Measurements from ENCODE around the gene SLC1A1.

Gene SLC1A1

GRCh38 chr9:4559261-4560182 lies 69.3 kb downstream of the SLC1A1 start:
- no peak for TF ChIP-seq ZFX (IDR thresholded peaks at IDR 0.05)
- TF ChIP-seq CTCF (conservative IDR thresholded peaks at IDR 0.05) = no peak
- no peak overlapping the region for H3K27ac ChIP-seq

GRCh38 chr9:4563105-4563504 lies 72.8 kb downstream of the SLC1A1 start:
- H3K27ac ChIP-seq = no peak overlapping the region
- no peak for TF ChIP-seq CTCF (conservative IDR thresholded peaks at IDR 0.05)
- no peak for TF ChIP-seq ZFX (IDR thresholded peaks at IDR 0.05)

GRCh38 chr9:4566806-4567205 lies 76.5 kb downstream of the SLC1A1 start:
- TF ChIP-seq CTCF (conservative IDR thresholded peaks at IDR 0.05) = no peak
- no peak for TF ChIP-seq ZFX (IDR thresholded peaks at IDR 0.05)
- H3K27ac ChIP-seq = no peak overlapping the region

- TF ChIP-seq CTCF (conservative IDR thresholded peaks at IDR 0.05) (no peak), ZFX (IDR thresholded peaks at IDR 0.05) (no peak)
- no peak overlapping the region for H3K27ac ChIP-seq
These were observed 77.3 kb downstream of the SLC1A1 start for GRCh38 chr9:4567601-4568000.

GRCh38 chr9:4569101-4569500 lies 78.8 kb downstream of the SLC1A1 start:
- H3K27ac ChIP-seq = no peak overlapping the region
- TF ChIP-seq ZFX (IDR thresholded peaks at IDR 0.05) (no peak), CTCF (conservative IDR thresholded peaks at IDR 0.05) (no peak)

GRCh38 chr9:4572184-4572826 lies 82.0 kb downstream of the SLC1A1 start:
- H3K27ac ChIP-seq = no peak overlapping the region
- TF ChIP-seq ZFX (IDR thresholded peaks at IDR 0.05) (no peak), CTCF (conservative IDR thresholded peaks at IDR 0.05) (no peak)

- no peak for TF ChIP-seq CTCF (conservative IDR thresholded peaks at IDR 0.05)
- TF ChIP-seq ZFX (IDR thresholded peaks at IDR 0.05) = no peak
These were observed 82.9 kb downstream of the SLC1A1 start for GRCh38 chr9:4573176-4573575.

More at GRCh38 chr9:4573176-4573575, 82.9 kb downstream of the SLC1A1 start:
- H3K27ac ChIP-seq = no peak overlapping the region
